HCT116 (cell line): ENCODE results near the gene MOB3C.

Source experiments
- EZH2 ChIP-seq: fragments of 200-600 bp; sonication (generic); IDR thresholded peaks from 2 replicates; pipeline ENCODE4 v1.6.1; 2017; ENCODE audit warnings: antibody characterized with exemption, mixed run types
- EZH2phosphoT487 ChIP-seq: fragments of 200-600 bp; IDR thresholded peaks from 2 replicates; pipeline ENCODE4 v1.6.1; 2018; ENCODE audit warnings: antibody characterized with exemption, borderline replicate concordance
- POLR2A ChIP-seq: IDR thresholded peaks from 2 replicates; pipeline ENCODE4 v1.7.0; 2011; ENCODE audit warnings: borderline replicate concordance; ENCODE audit not compliant: insufficient read depth, insufficient read length; ENCODE audit errors: extremely low read depth
- POLR2AphosphoS5 ChIP-seq: IDR thresholded peaks from 2 replicates; pipeline ENCODE4 v1.6.1; 2011; ENCODE audit warnings: mild to moderate bottlenecking, low read depth, low read length, moderate library complexity
- SIN3A ChIP-seq: IDR thresholded peaks from 2 replicates; pipeline ENCODE4 v1.6.1; 2012; ENCODE audit warnings: low read depth
- SRF ChIP-seq: IDR thresholded peaks from 2 replicates; pipeline ENCODE4 v1.6.1; 2012; ENCODE audit warnings: low read depth
- TF ChIP-seq, protein P1 (sequence below): IDR thresholded peaks from 2 replicates; pipeline ENCODE4 v1.6.1; 2012
- TF ChIP-seq, protein P2 (sequence below), 3 experiments: fragments of 200-600 bp in 1 of 3; sonication (generic) in 1 of 3; IDR thresholded peaks in 2 of 3; conservative IDR thresholded peaks in 1 of 3; 2 replicates each; pipeline ENCODE4 v1.5.1; 2012 to 2017; ENCODE audit warnings: low read depth in 2 of 3, low read length in 2 of 3, antibody characterized with exemption in 1 of 3, borderline replicate concordance in 1 of 3, control low read depth in 1 of 3, mild to moderate bottlenecking in 1 of 3, mixed read lengths in 1 of 3, mixed run types in 1 of 3, moderate library complexity in 1 of 3; ENCODE audit not compliant: insufficient read depth in 1 of 3
- TF ChIP-seq, protein P3 (sequence below): IDR thresholded peaks from 2 replicates; pipeline ENCODE4 v1.6.1; 2012; ENCODE audit warnings: low read depth

DNA sequence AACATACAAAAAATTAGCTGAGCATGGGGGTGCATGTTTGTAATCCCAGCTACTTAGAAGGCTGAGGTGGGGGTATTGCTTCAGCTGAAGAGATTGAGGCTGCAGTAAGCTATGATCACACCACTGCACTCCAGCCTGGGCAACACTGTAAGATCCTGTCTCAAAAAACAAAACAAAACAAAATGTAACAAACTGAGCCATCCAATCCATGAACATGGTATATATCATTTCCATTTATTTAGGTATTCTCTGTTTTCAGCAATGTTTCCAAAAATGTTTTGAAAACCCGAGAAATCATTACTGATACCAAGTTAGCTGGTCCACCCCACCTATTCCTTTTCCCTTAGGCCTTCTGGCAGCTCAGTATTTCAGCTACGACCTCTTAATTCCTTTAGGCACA lies 33.2 kb upstream of the MOB3C start:
- TF ChIP-seq POLR2A (no peak), SRF (no peak), EZH2 (no peak), EZH2phosphoT487 (no peak), SIN3A (no peak), POLR2AphosphoS5 (no peak)
- TF ChIP-seq, protein P1, sequence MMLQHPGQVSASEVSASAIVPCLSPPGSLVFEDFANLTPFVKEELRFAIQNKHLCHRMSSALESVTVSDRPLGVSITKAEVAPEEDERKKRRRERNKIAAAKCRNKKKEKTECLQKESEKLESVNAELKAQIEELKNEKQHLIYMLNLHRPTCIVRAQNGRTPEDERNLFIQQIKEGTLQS, result no peak
- TF ChIP-seq, protein P2, sequence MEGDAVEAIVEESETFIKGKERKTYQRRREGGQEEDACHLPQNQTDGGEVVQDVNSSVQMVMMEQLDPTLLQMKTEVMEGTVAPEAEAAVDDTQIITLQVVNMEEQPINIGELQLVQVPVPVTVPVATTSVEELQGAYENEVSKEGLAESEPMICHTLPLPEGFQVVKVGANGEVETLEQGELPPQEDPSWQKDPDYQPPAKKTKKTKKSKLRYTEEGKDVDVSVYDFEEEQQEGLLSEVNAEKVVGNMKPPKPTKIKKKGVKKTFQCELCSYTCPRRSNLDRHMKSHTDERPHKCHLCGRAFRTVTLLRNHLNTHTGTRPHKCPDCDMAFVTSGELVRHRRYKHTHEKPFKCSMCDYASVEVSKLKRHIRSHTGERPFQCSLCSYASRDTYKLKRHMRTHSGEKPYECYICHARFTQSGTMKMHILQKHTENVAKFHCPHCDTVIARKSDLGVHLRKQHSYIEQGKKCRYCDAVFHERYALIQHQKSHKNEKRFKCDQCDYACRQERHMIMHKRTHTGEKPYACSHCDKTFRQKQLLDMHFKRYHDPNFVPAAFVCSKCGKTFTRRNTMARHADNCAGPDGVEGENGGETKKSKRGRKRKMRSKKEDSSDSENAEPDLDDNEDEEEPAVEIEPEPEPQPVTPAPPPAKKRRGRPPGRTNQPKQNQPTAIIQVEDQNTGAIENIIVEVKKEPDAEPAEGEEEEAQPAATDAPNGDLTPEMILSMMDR (IDR thresholded peaks at IDR 0.05 in 2 of 3, conservative IDR thresholded peaks at IDR 0.05 in 1 of 3; ENCODE audit: borderline replicate concordance in 1 of 3, insufficient read depth in 1 of 3, low read depth in 2 of 3, low read length in 2 of 3), result no peak
- TF ChIP-seq, protein P3, sequence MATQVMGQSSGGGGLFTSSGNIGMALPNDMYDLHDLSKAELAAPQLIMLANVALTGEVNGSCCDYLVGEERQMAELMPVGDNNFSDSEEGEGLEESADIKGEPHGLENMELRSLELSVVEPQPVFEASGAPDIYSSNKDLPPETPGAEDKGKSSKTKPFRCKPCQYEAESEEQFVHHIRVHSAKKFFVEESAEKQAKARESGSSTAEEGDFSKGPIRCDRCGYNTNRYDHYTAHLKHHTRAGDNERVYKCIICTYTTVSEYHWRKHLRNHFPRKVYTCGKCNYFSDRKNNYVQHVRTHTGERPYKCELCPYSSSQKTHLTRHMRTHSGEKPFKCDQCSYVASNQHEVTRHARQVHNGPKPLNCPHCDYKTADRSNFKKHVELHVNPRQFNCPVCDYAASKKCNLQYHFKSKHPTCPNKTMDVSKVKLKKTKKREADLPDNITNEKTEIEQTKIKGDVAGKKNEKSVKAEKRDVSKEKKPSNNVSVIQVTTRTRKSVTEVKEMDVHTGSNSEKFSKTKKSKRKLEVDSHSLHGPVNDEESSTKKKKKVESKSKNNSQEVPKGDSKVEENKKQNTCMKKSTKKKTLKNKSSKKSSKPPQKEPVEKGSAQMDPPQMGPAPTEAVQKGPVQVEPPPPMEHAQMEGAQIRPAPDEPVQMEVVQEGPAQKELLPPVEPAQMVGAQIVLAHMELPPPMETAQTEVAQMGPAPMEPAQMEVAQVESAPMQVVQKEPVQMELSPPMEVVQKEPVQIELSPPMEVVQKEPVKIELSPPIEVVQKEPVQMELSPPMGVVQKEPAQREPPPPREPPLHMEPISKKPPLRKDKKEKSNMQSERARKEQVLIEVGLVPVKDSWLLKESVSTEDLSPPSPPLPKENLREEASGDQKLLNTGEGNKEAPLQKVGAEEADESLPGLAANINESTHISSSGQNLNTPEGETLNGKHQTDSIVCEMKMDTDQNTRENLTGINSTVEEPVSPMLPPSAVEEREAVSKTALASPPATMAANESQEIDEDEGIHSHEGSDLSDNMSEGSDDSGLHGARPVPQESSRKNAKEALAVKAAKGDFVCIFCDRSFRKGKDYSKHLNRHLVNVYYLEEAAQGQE, result no peak
